DND-41 (cell line): Measurements from ENCODE around the gene C9orf72.

ENCODE experiments used
- CTCF ChIP-seq: IDR thresholded peaks from 2 replicates; pipeline ENCODE4 v1.5.1; 2012; ENCODE audit warnings: borderline replicate concordance, low read length, moderate library complexity, mild to moderate bottlenecking; ENCODE audit not compliant: poor library complexity, severe bottlenecking; ENCODE audit errors: extremely low read depth
- EZH2 ChIP-seq: IDR thresholded peaks from 3 replicates; pipeline ENCODE4 v1.6.1; 2012; ENCODE audit warnings: borderline replicate concordance, low read depth, mild to moderate bottlenecking, moderate library complexity, low read length, inconsistent platforms; ENCODE audit not compliant: severe bottlenecking

DNA sequence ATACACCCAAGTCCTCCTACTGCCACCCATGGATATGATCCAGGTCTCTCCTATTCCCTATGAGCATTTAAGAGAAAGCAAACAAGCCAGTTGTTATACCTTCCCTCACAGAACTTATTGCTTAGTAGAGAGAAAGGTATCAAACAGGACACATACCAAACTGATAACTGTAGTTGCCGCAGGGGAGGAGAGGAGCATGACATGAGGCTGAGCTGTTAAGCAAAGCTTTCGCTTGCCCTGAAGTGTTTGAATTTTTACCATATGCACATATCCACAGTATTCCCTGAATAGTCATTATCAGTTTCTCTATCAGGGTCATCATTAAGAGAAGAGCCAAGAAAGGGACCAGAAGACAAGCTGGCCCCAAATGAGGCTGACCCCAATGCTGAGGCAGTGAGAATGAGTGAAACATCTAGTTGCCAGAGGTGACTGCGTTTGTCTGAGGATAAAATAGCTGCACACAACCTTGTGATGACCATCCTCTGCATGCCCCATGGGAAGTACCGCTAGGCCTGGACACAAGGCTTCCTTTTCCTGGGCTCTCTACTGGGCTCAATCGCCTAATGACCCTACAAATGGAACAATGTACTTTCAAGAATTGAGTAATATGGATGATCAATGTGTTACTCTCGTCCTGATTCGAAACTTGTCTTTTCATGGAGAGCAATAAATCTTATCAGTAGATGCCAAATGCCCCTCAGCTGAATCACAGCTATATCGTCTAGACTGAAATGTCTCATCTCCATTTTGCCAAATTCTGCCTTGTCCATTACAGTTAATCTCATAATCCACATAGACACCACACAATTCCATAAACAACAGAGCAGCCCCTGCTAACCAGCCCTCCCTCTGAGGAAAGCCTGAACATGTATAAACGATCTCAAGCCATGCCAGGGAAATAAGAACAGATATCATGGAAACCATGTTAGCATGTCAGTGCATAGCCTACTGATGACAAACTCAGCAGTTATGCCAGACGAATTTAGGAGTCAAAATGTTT lies 53.5 kb downstream of the C9orf72 start:
- TF ChIP-seq CTCF (no peak), EZH2 (no peak)
